GM21360 (cell line): Measurements from ENCODE around the gene ABO.
"Not testable (repeated sequence)": the region's sequence is repeated elsewhere in the genome, so short reads cannot be mapped to it uniquely, and the experiment has no call there.

ENCODE experiments used
- ATAC-seq: cut with Tn5 transposase; IDR thresholded peaks from one replicate; pipeline ENCODE4 v1.9.1; 2021; ENCODE audit warnings: mild to moderate bottlenecking, moderate library complexity; ENCODE audit not compliant: unreplicated experiment

ABO gene

DNA sequence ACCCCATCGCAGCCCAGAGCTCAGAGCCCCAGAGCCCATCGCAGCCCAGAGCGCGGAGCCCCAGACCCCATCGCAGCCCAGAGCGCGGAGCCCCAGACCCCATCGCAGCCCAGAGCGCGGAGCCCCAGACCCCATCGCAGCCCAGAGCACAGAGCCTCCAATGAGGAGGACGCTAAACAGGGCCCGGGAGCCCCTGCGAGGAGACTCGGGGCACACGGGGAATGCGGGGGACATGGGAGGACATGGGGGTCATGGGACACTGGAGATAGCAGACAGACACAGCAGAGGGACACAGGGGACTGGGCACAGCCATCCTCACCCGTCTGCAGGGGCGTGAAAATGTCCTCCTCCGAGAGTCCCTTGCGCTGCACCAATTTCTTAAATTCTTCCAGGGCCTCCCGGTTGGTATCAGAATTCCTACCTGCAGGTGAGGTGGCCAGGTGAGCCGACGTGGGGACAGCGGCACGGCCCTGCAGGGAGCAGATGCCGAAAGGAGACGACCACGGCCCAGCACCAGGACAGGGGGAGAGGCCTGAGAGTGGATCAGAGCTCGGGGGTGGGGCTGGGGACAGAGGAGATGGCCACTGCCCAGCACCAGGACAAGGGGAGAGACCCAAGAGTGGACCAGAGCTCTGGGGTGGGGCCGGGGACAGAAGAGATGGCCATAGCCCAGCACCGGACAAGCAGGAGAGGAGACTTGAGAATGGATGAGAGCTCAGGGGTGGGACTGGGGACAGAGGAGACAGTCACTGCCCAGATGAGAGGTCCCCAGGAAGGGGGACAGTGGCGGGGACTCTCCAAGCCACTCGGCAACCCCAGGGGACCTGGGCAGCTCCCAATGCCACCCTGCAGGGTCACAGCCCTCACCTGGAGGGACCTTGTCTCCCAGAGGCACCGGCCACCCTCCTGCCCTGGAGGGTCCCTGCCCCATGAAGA is 68.7 kb downstream of the ABO start:
- no peak for ATAC-seq

DNA sequence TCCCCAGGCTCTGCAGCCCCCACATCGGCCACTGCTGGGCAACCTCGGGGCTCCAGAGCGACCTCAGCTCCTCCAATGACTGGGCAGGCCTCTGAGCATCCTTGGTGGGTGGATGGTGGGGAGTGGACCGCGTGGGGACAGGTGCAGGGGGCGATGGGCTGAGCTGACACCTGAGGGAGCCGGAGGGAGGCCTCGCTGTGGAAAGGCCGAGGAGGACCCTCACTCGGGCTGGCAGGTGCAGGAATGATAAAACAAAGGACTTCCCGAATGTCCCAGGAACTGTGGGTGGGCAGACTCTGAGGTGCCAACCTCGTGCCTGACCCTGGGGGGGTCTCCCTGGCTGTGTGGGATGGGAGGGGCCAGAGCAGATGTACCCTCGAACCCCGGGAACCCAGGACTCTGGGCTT is 69.5 kb downstream of the ABO start:
- not testable (repeated sequence) for ATAC-seq
